Neural progenitor cell (in vitro differentiated cells): ENCODE results near the gene SLC25A42. TPM values are rescaled to one million over a fixed set of nuclear protein-coding genes. Genes with fewer than 3 reads are reported as not detected.

Experiments used
- DNase-seq: peaks from one replicate; pipeline ENCODE4 v3.0.0-alpha.2; 2016; ENCODE audit warnings: low spot score
- H2AFZ ChIP-seq: fragments of 200-600 bp; sonication (generic); replicated peaks from 2 replicates; pipeline ENCODE4 v1.6.1; 2016; ENCODE audit warnings: antibody characterized with exemption
- H3F3A ChIP-seq: fragments of 200-600 bp; sonication (generic); 2 replicates; pipeline ENCODE4 v1.6.1; 2016; ENCODE audit warnings: antibody characterized with exemption, low read depth
- H3K27ac ChIP-seq: fragments of 200-600 bp; sonication (generic); 2 replicates; pipeline ENCODE4 v1.5.1; 2016; ENCODE audit warnings: mild to moderate bottlenecking
- H3K27me3 ChIP-seq: fragments of 200-600 bp; sonication (generic); 2 replicates; pipeline ENCODE4 v1.6.1; 2016; ENCODE audit warnings: mild to moderate bottlenecking, moderate library complexity
- H3K36me3 ChIP-seq: fragments of 200-600 bp; sonication (generic); 2 replicates; pipeline ENCODE4 v1.5.1; 2016
- H3K4me1 ChIP-seq: fragments of 200-600 bp; sonication (generic); 2 replicates; pipeline ENCODE4 v1.6.1; 2016; ENCODE audit warnings: mixed run types
- H3K4me2 ChIP-seq: fragments of 200-600 bp; sonication (generic); 2 replicates; pipeline ENCODE4 v1.6.1; 2016
- H3K4me3 ChIP-seq: fragments of 200-600 bp; sonication (generic); 2 replicates; pipeline ENCODE4 v1.5.1; 2016
- H3K79me2 ChIP-seq: fragments of 200-600 bp; sonication (generic); 2 replicates; pipeline ENCODE4 v1.6.1; 2016; ENCODE audit warnings: low read depth
- H3K9ac ChIP-seq: fragments of 200-600 bp; sonication (generic); 2 replicates; pipeline ENCODE4 v1.6.1; 2016
- H3K9me3 ChIP-seq: fragments of 200-600 bp; sonication (generic); 2 replicates; pipeline ENCODE4 v1.5.1; 2016; ENCODE audit warnings: low read depth
- H4K20me1 ChIP-seq: fragments of 200-600 bp; sonication (generic); 2 replicates; pipeline ENCODE4 v1.6.1; 2016; ENCODE audit warnings: low read depth
- H3K27ac Mint-ChIP-seq: 3 replicates; pipeline ENCODE4 v1.8.0; 2021; ENCODE audit warnings: mixed read lengths
- H3K27me3 Mint-ChIP-seq: 2 replicates; pipeline ENCODE4 v1.8.0; 2022; ENCODE audit warnings: low read depth, mild to moderate bottlenecking, inconsistent platforms, moderate library complexity, mixed read lengths; ENCODE audit not compliant: insufficient read depth
- H3K36me3 Mint-ChIP-seq: 3 replicates; pipeline ENCODE4 v1.8.0; 2021; ENCODE audit warnings: mixed read lengths
- H3K4me1 Mint-ChIP-seq: 3 replicates; pipeline ENCODE4 v1.8.0; 2021; ENCODE audit warnings: mixed read lengths
- H3K4me3 Mint-ChIP-seq: 3 replicates; pipeline ENCODE4 v1.8.0; 2021; ENCODE audit warnings: mild to moderate bottlenecking, moderate library complexity, mixed read lengths
- H3K9me3 Mint-ChIP-seq: 3 replicates; pipeline ENCODE4 v1.8.0; 2020; ENCODE audit warnings: mixed read lengths
- CTCF ChIP-seq: fragments of 200-600 bp; sonication (generic); IDR thresholded peaks from 2 replicates; pipeline ENCODE4 v1.5.1; 2017; ENCODE audit warnings: antibody characterized with exemption, mild to moderate bottlenecking
- EZH2 ChIP-seq: fragments of 200-600 bp; sonication (generic); IDR thresholded peaks from 2 replicates; pipeline ENCODE4 v1.6.1; 2017; ENCODE audit warnings: antibody characterized with exemption, mild to moderate bottlenecking, moderate library complexity
- EZH2phosphoT487 ChIP-seq: fragments of 200-600 bp; sonication (generic); IDR thresholded peaks from 2 replicates; pipeline ENCODE4 v1.6.1; 2017; ENCODE audit warnings: antibody characterized with exemption
- total RNA-seq: library from RNA; depleted of rRNA; stranded (reverse); fragments of >200 nt; gene quantifications from 2 replicates; pipeline ENCODE4 v1.2.3, GENCODE V29; 2015; ENCODE audit warnings: low replicate concordance

SLC25A42 gene
- total RNA-seq, 1 donor from 2014 or later = 4.0 TPM

DNA sequence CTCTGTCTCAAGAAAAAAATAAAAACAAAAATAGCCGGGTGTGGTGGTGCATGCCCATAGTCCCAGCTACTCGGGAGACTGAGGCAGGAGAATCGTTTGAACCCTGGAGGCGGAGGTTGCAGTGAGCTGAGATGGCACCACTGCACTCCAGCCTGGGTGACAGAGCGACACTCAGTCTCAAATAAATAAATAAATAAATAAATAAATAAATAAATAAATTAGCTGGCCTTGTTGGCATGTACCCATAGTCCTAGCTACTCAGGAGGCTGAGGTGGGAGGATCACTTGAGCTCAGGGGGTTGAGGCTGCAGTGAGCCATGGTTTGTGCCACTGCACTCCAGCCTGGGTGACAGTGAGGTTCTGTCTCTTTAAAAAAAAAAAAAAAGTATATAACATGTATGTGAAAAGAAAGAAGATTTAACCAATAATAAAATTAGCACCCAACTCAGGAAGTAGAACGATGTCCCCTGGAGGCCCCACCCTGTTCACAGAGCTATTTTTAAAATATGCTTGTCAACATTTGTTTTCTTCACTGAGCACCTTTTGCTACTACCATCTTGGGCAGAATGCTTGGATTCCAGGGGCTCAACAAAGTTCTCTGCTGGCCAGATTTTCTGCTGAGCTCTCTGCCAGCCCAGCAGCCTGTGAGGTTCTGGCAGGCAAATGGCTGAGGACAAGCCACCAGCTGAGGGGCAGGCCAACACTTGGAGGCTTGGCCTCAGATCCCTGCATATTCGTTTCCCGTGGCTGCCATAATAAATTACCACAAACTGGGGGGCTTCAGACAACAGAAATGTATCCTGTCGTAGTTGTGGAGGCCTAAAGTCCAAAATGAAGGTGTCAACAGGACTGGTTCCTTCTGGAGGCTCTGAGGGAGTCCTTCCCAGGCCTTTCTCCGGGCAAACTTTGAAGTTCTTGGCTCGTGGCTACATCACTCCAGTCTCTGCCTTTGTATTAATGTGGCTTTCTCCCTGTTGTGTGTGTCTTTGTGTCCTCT lies 5.2 kb downstream of the SLC25A42 start:
- peaks cover 3% of the 10 kb centered on the region for H4K20me1 ChIP-seq
- H3K9me3 Mint-ChIP-seq = no peaks in the 10 kb centered on the region
- no peak overlapping the region for H3K27ac ChIP-seq
- H3K79me2 ChIP-seq = no peaks in the 10 kb centered on the region
- H3K4me2 ChIP-seq = no peak overlapping the region
- no peak overlapping the region for H3K4me3 ChIP-seq
- no peaks in the 10 kb centered on the region for H3K36me3 Mint-ChIP-seq
- no peak overlapping the region for H2AFZ ChIP-seq
- H3K4me1 ChIP-seq = peaks cover 5% of the 10 kb centered on the region
- DNase-seq = no peak
- peaks cover 10% of the 10 kb centered on the region for H3K4me1 Mint-ChIP-seq
- H3K36me3 ChIP-seq = no peaks in the 10 kb centered on the region
- peaks cover 8% of the 10 kb centered on the region for H3F3A ChIP-seq
- H3K9me3 ChIP-seq = no peaks in the 10 kb centered on the region
- H3K27me3 Mint-ChIP-seq = peaks cover 14% of the 10 kb centered on the region
- H3K27me3 ChIP-seq = peaks cover 49% of the 10 kb centered on the region
- H3K4me3 Mint-ChIP-seq = no peak overlapping the region
- H3K27ac Mint-ChIP-seq = no peak overlapping the region
- TF ChIP-seq CTCF = no peak
- no peak for TF ChIP-seq EZH2
- no peak for TF ChIP-seq EZH2phosphoT487
- H3K9ac ChIP-seq = no peak overlapping the region

DNA sequence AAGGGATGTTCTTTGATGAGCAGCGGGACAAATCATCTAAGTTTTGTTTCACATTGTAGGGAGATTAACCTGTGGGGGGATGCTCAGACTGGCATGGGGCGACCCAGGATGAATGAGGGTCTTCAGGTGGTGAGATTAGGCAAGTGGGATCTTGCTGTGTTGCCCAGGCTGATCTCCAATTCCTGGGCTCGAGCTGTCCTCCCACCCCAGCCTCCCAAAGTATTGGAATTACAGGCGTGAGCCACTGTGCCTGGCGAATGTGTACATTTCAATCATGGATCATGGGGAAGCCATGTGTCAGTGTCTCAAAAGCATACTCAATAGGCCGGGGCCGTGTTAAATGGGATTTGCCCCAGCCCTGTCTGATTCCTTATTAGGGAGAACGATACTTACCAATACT lies 8.1 kb downstream of the SLC25A42 start:
- peaks cover 2% of the 10 kb centered on the region for H3K4me1 Mint-ChIP-seq
- H2AFZ ChIP-seq = no peak overlapping the region
- no peak overlapping the region for H3K4me3 Mint-ChIP-seq

GRCh38 chr19:19074196-19074882 lies 10.5 kb downstream of the SLC25A42 start:
- H2AFZ ChIP-seq = no peak overlapping the region
- DNase-seq = no peak
- no peak overlapping the region for H3K4me3 Mint-ChIP-seq
- no peak overlapping the region for H3K4me2 ChIP-seq
- no peaks in the 10 kb centered on the region for H3K9me3 Mint-ChIP-seq
- H3K4me1 Mint-ChIP-seq = peaks cover 2% of the 10 kb centered on the region
- TF ChIP-seq CTCF (no peak), EZH2phosphoT487 (no peak), EZH2 (no peak)
- no peaks in the 10 kb centered on the region for H3K9me3 ChIP-seq
- H3K36me3 Mint-ChIP-seq = no peaks in the 10 kb centered on the region
- H4K20me1 ChIP-seq = no peaks in the 10 kb centered on the region
- H3K4me3 ChIP-seq = no peak overlapping the region
- no peak overlapping the region for H3K9ac ChIP-seq
- no peaks in the 10 kb centered on the region for H3K4me1 ChIP-seq
- H3K36me3 ChIP-seq = no peaks in the 10 kb centered on the region
- no peaks in the 10 kb centered on the region for H3F3A ChIP-seq
- no peaks in the 10 kb centered on the region for H3K79me2 ChIP-seq
- H3K27me3 Mint-ChIP-seq = peaks cover 2% of the 10 kb centered on the region
- no peak overlapping the region for H3K27ac ChIP-seq
- H3K27me3 ChIP-seq = peaks cover 3% of the 10 kb centered on the region
- H3K27ac Mint-ChIP-seq = no peak overlapping the region

More for the DNA sequence above, 8.1 kb downstream of the SLC25A42 start:
- Histone ChIP-seq H3K79me2 (no peaks in the 10 kb centered on the region), H3K27ac (no peak overlapping the region), H3K4me2 (no peak overlapping the region), H3F3A (no peaks in the 10 kb centered on the region), H3K27me3 (peaks cover 20% of the 10 kb centered on the region), H3K9me3 (no peaks in the 10 kb centered on the region), H4K20me1 (no peaks in the 10 kb centered on the region), H3K36me3 (no peaks in the 10 kb centered on the region), H3K4me3 (no peak overlapping the region), H3K9ac (no peak overlapping the region), H3K4me1 (no peaks in the 10 kb centered on the region)
- Mint-ChIP-seq H3K27me3 (peaks cover 5% of the 10 kb centered on the region), H3K27ac (no peak overlapping the region), H3K9me3 (no peaks in the 10 kb centered on the region), H3K36me3 (no peaks in the 10 kb centered on the region)
- DNase-seq = no peak
- TF ChIP-seq EZH2 (no peak), EZH2phosphoT487 (no peak), CTCF (no peak)
